ENCODE measurements around the gene ZNF76. TPM values are rescaled to one million over a fixed set of nuclear protein-coding genes. Genes with fewer than 3 reads are reported as not detected.

The ZNF76 gene
- total and polyA plus RNA-seq, 9 of the 15 experiments (the other 6 are each of a cell fraction or from before 2014, with no cell fraction given): 1.2 to 17.8 (median 10.7) TPM

DNA sequence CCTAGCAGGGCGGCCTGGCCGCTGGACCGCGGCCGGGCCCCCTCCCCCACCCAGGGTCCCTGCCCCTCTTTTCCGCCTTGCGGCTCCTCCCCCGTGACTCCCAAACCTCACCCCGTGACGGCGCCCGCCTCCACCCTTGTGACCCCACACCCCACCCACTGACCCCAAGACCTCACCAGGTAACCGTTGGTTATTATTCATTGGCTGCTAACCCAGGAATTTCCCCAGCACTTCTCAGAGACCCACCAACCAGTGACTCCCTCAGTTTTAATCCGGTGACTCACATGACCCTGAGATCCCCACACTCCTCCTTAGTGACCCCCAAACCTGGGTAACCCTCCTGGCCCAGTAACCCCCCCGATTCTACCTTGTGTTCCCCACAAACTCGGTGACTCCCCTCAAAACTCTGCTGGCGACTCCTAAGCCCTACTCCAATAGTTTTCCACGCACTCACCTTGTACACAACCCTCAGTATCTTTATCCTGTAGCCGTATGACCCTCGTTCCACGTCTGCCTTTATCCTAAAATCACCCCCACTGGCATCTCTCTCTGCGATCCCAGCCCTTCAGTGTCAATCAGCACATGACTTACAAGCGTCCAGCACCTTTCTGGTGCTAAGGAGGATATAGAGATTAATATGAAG lies 534 bp downstream of the ZNF76 start (continued):
- TF ChIP-seq, protein P1, sequence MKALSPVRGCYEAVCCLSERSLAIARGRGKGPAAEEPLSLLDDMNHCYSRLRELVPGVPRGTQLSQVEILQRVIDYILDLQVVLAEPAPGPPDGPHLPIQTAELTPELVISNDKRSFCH (CRISPR knock-in tag; IDR thresholded peaks at IDR 0.05): no peak
- TF ChIP-seq, protein P1 (tag; IDR thresholded peaks at IDR 0.05): peak; percentile 23; the same call in 1 of the 2 replicates
- TF ChIP-seq ZNF165 (CRISPR knock-in tag; IDR thresholded peaks at IDR 0.05; ENCODE audit: borderline replicate concordance): 0 out of 2 replicates have a peak, but pooled peaks have one; percentile 46
- TF ChIP-seq YY1 (IDR thresholded peaks at IDR 0.05; ENCODE audit: borderline replicate concordance in 1 of 3, control insufficient read depth in 1 of 3, extremely low read depth in 1 of 3, insufficient read depth in 3 of 3, insufficient read length in 1 of 3, insufficient replicate concordance in 2 of 3, low read depth in 1 of 3, low read length in 2 of 3): no peak
- TF ChIP-seq PHF20 (IDR thresholded peaks at IDR 0.05; ENCODE audit: partially characterized antibody): no peak
- TF ChIP-seq, protein P2, sequence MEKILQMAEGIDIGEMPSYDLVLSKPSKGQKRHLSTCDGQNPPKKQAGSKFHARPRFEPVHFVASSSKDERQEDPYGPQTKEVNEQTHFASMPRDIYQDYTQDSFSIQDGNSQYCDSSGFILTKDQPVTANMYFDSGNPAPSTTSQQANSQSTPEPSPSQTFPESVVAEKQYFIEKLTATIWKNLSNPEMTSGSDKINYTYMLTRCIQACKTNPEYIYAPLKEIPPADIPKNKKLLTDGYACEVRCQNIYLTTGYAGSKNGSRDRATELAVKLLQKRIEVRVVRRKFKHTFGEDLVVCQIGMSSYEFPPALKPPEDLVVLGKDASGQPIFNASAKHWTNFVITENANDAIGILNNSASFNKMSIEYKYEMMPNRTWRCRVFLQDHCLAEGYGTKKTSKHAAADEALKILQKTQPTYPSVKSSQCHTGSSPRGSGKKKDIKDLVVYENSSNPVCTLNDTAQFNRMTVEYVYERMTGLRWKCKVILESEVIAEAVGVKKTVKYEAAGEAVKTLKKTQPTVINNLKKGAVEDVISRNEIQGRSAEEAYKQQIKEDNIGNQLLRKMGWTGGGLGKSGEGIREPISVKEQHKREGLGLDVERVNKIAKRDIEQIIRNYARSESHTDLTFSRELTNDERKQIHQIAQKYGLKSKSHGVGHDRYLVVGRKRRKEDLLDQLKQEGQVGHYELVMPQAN (IDR thresholded peaks at IDR 0.05; ENCODE audit: borderline replicate concordance): 0 out of 2 replicates have a peak, but pooled peaks have one; percentile 66
- no peak; the same call in 1 of the 2 replicates for TF ChIP-seq ZNF589 (CRISPR knock-in tag; IDR thresholded peaks at IDR 0.05; ENCODE audit: low read depth)
- TF ChIP-seq PTRF (tag; IDR thresholded peaks at IDR 0.05): no peak
- no peak for TF ChIP-seq ZKSCAN1 (IDR thresholded peaks at IDR 0.05; ENCODE audit: low read depth, low read length)
- no peak for TF ChIP-seq POLR2G (IDR thresholded peaks at IDR 0.05; ENCODE audit: low read depth, low read length)
- TF ChIP-seq ESRRB (CRISPR knock-in tag; IDR thresholded peaks at IDR 0.05; ENCODE audit: borderline replicate concordance): no peak
- TF ChIP-seq NBN (IDR thresholded peaks at IDR 0.05; ENCODE audit: low read depth): 0 out of 2 replicates have a peak, but pooled peaks have one; percentile 35
- TF ChIP-seq NFE2L1 (tag; IDR thresholded peaks at IDR 0.05; ENCODE audit: borderline replicate concordance, low read depth): no peak
- TF ChIP-seq, protein P3, sequence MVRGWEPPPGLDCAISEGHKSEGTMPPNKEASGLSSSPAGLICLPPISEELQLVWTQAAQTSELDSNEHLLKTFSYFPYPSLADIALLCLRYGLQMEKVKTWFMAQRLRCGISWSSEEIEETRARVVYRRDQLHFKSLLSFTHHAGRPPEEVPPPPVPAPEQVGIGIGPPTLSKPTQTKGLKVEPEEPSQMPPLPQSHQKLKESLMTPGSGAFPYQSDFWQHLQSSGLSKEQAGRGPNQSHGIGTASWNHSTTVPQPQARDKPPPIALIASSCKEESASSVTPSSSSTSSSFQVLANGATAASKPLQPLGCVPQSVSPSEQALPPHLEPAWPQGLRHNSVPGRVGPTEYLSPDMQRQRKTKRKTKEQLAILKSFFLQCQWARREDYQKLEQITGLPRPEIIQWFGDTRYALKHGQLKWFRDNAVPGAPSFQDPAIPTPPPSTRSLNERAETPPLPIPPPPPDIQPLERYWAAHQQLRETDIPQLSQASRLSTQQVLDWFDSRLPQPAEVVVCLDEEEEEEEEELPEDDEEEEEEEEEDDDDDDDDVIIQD (CRISPR knock-in tag; IDR thresholded peaks at IDR 0.05): 0 out of 2 replicates have a peak, but pooled peaks have one; percentile 58
- no peak for TF ChIP-seq TSC22D4 (tag; IDR thresholded peaks at IDR 0.05)
- no peak for TF ChIP-seq ZNF586 (CRISPR knock-in tag; conservative IDR thresholded peaks at IDR 0.05)
- TF ChIP-seq HSF4 (CRISPR knock-in tag; IDR thresholded peaks at IDR 0.05; ENCODE audit: borderline replicate concordance): no peak
- peak; percentile 33 for TF ChIP-seq CHD4 (IDR thresholded peaks at IDR 0.05; ENCODE audit: insufficient read depth, insufficient replicate concordance, low read depth, low read length, poor library complexity, severe bottlenecking)
- peak; percentile 35; the same call in 1 of the 2 replicates for TF ChIP-seq NFRKB (IDR thresholded peaks at IDR 0.05; ENCODE audit: low read depth)
- no peak for TF ChIP-seq CHD2 (IDR thresholded peaks at IDR 0.05; ENCODE audit: low read depth, low read length)
- TF ChIP-seq ARHGAP35 (IDR thresholded peaks at IDR 0.05; ENCODE audit: partially characterized antibody): peak; percentile 20

Measured in K562 (cell line).